CD14-positive monocyte (primary cell): ENCODE measurements around the gene MYOZ3. TPM values are rescaled to one million over a fixed set of nuclear protein-coding genes. Genes with fewer than 3 reads are reported as not detected.

ENCODE experiments used
- DNase-seq, 3 donors: peaks; one replicate each; pipeline ENCODE4 v3.0.0-alpha.2; 2011 to 2022
- H2AFZ ChIP-seq: 2 replicates; pipeline ENCODE4 v1.6.0; 2012; ENCODE audit warnings: mild to moderate bottlenecking, low read depth, low read length, inconsistent platforms; ENCODE audit not compliant: insufficient read depth, poor library complexity, severe bottlenecking
- H3K27ac ChIP-seq, 2 donors: 1 replicate in 1 of 2; 2 replicates in 1 of 2; pipeline ENCODE4 v1.5.1; 2012 to 2013; ENCODE audit warnings: low read length in 2 of 2, control low read depth in 1 of 2, inconsistent platforms in 1 of 2, low read depth in 1 of 2, mild to moderate bottlenecking in 1 of 2
- H3K27me3 ChIP-seq, 2 donors: one replicate each; pipeline versions ENCODE4 v1.6.0 to v1.6.1; 2011 to 2013; ENCODE audit warnings: low read length in 2 of 2; ENCODE audit not compliant: control insufficient read depth in 2 of 2, insufficient read depth in 2 of 2
- H3K36me3 ChIP-seq, 2 donors: replicated peaks in 1 of 2; 1 replicate in 1 of 2; 2 replicates in 1 of 2; pipeline versions ENCODE4 v1.5.1 to v1.6.1; 2012 to 2013; ENCODE audit warnings: low read length in 2 of 2, control low read depth in 1 of 2, inconsistent platforms in 1 of 2, mild to moderate bottlenecking in 1 of 2; ENCODE audit not compliant: insufficient read depth in 2 of 2, control insufficient read depth in 1 of 2
- H3K4me1 ChIP-seq, 2 donors: 1 replicate in 1 of 2; 2 replicates in 1 of 2; pipeline versions ENCODE4 v1.5.1 to v1.6.1; 2012 to 2013; ENCODE audit warnings: low read length in 2 of 2, control low read depth in 1 of 2, inconsistent platforms in 1 of 2, mild to moderate bottlenecking in 1 of 2, moderate library complexity in 1 of 2; ENCODE audit not compliant: insufficient read depth in 2 of 2, control insufficient read depth in 1 of 2
- H3K4me2 ChIP-seq: replicated peaks from 2 replicates; pipeline ENCODE3; 2012; ENCODE audit warnings: low read length, moderate library complexity, mild to moderate bottlenecking; ENCODE audit not compliant: poor library complexity, severe bottlenecking; ENCODE audit errors: extremely low read depth
- H3K4me3 ChIP-seq, 3 experiments: fragments of 200-600 bp in 1 of 3; sonication (generic) in 1 of 3; replicated peaks in 1 of 3; 1 replicate in 2 of 3; 2 replicates in 1 of 3; pipeline ENCODE4 v1.5.1; 2011 to 2013; ENCODE audit warnings: low read length in 3 of 3, mild to moderate bottlenecking in 3 of 3, control low read depth in 2 of 3, low read depth in 2 of 3, inconsistent platforms in 1 of 3, moderate library complexity in 1 of 3
- H3K79me2 ChIP-seq: 2 replicates; pipeline ENCODE4 v1.6.0; 2012; ENCODE audit warnings: mild to moderate bottlenecking, control low read depth, inconsistent platforms, low read length, moderate library complexity; ENCODE audit not compliant: insufficient read depth
- H3K9ac ChIP-seq: 2 replicates; pipeline ENCODE4 v1.6.0; 2017; ENCODE audit warnings: low read length, mild to moderate bottlenecking; ENCODE audit not compliant: insufficient read depth, poor library complexity, severe bottlenecking
- H3K9me3 ChIP-seq, 2 donors: replicated peaks in 1 of 2; 1 replicate in 1 of 2; 2 replicates in 1 of 2; pipeline versions ENCODE4 v1.5.1 to v1.6.1; 2012 to 2013; ENCODE audit warnings: low read length in 2 of 2, control low read depth in 1 of 2; ENCODE audit not compliant: control insufficient read depth in 1 of 2, insufficient read depth in 1 of 2
- H4K20me1 ChIP-seq: 2 replicates; pipeline ENCODE4 v1.6.0; 2012; ENCODE audit warnings: mild to moderate bottlenecking, low read length, control low read depth, moderate library complexity; ENCODE audit not compliant: insufficient read depth
- H3K27ac Mint-ChIP-seq, 7 donors: one replicate each; pipeline ENCODE4 v1.8.0; 2020; ENCODE audit warnings: mild to moderate bottlenecking in 7 of 7, mixed read lengths in 7 of 7, moderate library complexity in 6 of 7, inconsistent platforms in 2 of 7
- H3K27me3 Mint-ChIP-seq, 3 donors: one replicate each; pipeline ENCODE4 v1.8.0; 2021 to 2022; ENCODE audit warnings: low read depth in 3 of 3, mild to moderate bottlenecking in 3 of 3, mixed read lengths in 3 of 3, moderate library complexity in 3 of 3, inconsistent platforms in 1 of 3
- H3K36me3 Mint-ChIP-seq, 2 donors: one replicate each; pipeline ENCODE4 v1.8.0; 2020; ENCODE audit warnings: mixed read lengths in 2 of 2, inconsistent platforms in 1 of 2, mild to moderate bottlenecking in 1 of 2
- H3K4me1 Mint-ChIP-seq: one replicate; pipeline ENCODE4 v1.8.0; 2020; ENCODE audit warnings: mild to moderate bottlenecking, mixed read lengths
- H3K4me3 Mint-ChIP-seq, 2 donors: one replicate each; pipeline ENCODE4 v1.8.0; 2020; ENCODE audit warnings: mild to moderate bottlenecking in 2 of 2, mixed read lengths in 2 of 2, moderate library complexity in 1 of 2
- H3K9me3 Mint-ChIP-seq, 7 donors: one replicate each; pipeline ENCODE4 v1.8.0; 2020 to 2022; ENCODE audit warnings: mixed read lengths in 7 of 7, mild to moderate bottlenecking in 6 of 7, moderate library complexity in 6 of 7, inconsistent platforms in 2 of 7
- WGBS: methylation state at CpG from one replicate; pipeline ENCODE4 v1.1.5; 2013; ENCODE audit warnings: missing lambda C conversion rate; ENCODE audit not compliant: insufficient coverage; 5-methylcytosine and 5-hydroxymethylcytosine counted together
- intact Hi-C, 2 donors: fragments of 100-400 bp; cut with micrococcal nuclease; formaldehyde crosslinking; loops; one replicate each; pipeline versions ENCODE4 v1.15.0 to v1.15.1; 2023
- polyA plus RNA-seq, 3 donors: library from polyadenylated mRNA; depleted of rRNA in 1 of 3; unstranded in 2 of 3; stranded (reverse) in 1 of 3; fragments of 300-500 nt in 2 of 3; fragments of >200 nt in 1 of 3; fragmentation: Illumina TruSeq in 2 of 3; gene quantifications; 1 replicate in 2 of 3; 2 replicates in 1 of 3; pipeline ENCODE4 v1.2.3, GENCODE V29; 2012 to 2021
- TF ChIP-seq, protein P1 (sequence below): fragments of 200-600 bp; IDR thresholded peaks from one replicate; pipeline ENCODE4 v1.8.0; 2022; ENCODE audit warnings: antibody characterized with exemption, mild to moderate bottlenecking

Gene MYOZ3
- polyA plus RNA-seq, 3 donors: not detected

DNA sequence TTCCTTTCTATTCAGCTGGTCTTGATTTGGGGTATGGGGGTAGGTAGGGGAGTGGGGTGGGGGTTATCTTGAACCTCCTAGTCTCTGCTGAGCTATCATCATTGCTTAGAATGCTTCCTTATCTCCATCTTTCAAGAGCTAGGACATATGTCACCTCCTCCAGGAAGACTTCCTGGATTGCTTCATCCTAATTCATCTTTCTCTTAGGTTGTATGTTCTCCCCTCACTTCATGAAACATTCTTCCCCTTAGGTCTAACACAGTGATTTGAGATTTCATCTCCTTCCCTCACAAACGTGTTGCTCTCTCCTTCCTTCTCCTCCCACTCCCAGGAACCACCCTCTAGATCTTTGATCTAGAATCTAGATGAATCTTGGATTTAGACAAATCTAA lies 23.0 kb upstream of the MYOZ3 start:
- Mint-ChIP-seq H3K9me3 (no peaks in the 10 kb centered on the region), H3K4me3 (no peak overlapping the region), H3K27me3 (peaks cover 2 to 13% (median 10%) of the 10 kb centered on the region in 3 donors), H3K36me3 (no peaks in the 10 kb centered on the region), H3K27ac (no peak overlapping the region), H3K4me1 (peaks cover 26% of the 10 kb centered on the region)
- no peak overlapping the region for H3K4me2 ChIP-seq
- H3K36me3 ChIP-seq: no peaks in the 10 kb centered on the region
- no peak overlapping the region for H2AFZ ChIP-seq
- H3K9ac ChIP-seq: no peak overlapping the region
- TF ChIP-seq, protein P1, sequence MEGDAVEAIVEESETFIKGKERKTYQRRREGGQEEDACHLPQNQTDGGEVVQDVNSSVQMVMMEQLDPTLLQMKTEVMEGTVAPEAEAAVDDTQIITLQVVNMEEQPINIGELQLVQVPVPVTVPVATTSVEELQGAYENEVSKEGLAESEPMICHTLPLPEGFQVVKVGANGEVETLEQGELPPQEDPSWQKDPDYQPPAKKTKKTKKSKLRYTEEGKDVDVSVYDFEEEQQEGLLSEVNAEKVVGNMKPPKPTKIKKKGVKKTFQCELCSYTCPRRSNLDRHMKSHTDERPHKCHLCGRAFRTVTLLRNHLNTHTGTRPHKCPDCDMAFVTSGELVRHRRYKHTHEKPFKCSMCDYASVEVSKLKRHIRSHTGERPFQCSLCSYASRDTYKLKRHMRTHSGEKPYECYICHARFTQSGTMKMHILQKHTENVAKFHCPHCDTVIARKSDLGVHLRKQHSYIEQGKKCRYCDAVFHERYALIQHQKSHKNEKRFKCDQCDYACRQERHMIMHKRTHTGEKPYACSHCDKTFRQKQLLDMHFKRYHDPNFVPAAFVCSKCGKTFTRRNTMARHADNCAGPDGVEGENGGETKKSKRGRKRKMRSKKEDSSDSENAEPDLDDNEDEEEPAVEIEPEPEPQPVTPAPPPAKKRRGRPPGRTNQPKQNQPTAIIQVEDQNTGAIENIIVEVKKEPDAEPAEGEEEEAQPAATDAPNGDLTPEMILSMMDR: no peak
- H3K4me3 ChIP-seq: no peak overlapping the region
- no peaks in the 10 kb centered on the region for H3K27me3 ChIP-seq
- H4K20me1 ChIP-seq: no peaks in the 10 kb centered on the region
- H3K27ac ChIP-seq: no peak overlapping the region
- intact Hi-C loops: no loop called here
- no peaks in the 10 kb centered on the region for H3K79me2 ChIP-seq
- no peaks in the 10 kb centered on the region for H3K9me3 ChIP-seq
- DNase-seq: no peak
- WGBS: no CpG with 5 or more reads among the region's 1 CpG
- H3K4me1 ChIP-seq: peaks cover 10 to 13% of the 10 kb centered on the region in 2 donors

DNA sequence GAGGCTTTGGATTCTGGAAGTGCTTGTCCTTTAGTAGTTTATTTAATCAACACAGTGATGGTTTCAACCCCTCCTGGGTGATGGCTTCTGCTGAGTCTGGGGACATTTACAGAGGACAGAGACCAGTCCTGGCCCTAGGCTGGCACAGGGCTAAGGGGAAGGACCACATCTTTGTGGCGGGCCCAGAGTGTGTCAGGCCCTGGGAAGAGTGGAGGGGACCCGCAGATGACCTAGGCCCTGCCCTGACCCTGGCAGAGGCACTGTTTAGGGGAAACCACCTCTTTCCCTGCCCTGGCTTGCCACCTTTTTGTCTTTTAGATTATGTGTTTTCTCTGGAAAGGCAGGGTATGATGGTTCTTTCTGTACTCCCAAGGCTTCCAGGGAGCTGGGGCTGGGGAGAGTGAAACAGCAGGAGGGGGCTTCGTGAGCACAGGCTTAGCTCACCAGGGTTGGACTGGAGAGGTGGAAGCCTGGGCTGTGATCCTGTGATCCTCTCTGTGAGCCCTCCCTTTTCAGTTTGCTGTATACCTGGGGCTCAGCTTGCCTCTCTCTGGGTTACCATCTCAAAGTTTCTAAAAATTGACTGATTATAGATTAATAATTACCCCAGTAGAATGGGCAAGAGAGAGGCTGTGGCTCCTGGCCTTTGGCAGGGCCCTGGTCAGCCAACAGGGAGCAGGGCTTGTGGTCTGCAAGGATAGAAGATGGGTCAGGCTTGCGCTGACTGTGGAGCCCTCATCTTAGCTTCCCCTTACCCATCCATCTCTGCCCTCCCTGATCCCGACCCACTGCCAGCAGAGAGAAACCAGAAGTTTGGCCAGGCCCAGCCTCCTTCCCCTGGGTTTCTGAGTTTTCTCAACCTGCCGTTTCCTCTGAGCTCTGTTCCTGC lies 22.3 kb upstream of the MYOZ3 start:
- peaks cover 2 to 12% (median 10%) of the 10 kb centered on the region in 3 donors for H3K27me3 Mint-ChIP-seq
- Histone ChIP-seq H3K9ac (no peak overlapping the region), H3K36me3 (no peaks in the 10 kb centered on the region), H3K4me3 (no peak overlapping the region), H3K27ac (no peak overlapping the region), H3K9me3 (no peaks in the 10 kb centered on the region), H3K4me1 (peaks cover 10 to 13% of the 10 kb centered on the region in 2 donors), H3K27me3 (no peaks in the 10 kb centered on the region), H2AFZ (no peak overlapping the region), H3K79me2 (no peaks in the 10 kb centered on the region), H4K20me1 (no peaks in the 10 kb centered on the region), H3K4me2 (no peak overlapping the region)
- H3K4me3 Mint-ChIP-seq: no peak overlapping the region
- no peaks in the 10 kb centered on the region for H3K9me3 Mint-ChIP-seq
- H3K36me3 Mint-ChIP-seq: no peaks in the 10 kb centered on the region
- intact Hi-C loops: no loop called here
- peaks cover 26% of the 10 kb centered on the region for H3K4me1 Mint-ChIP-seq
- TF ChIP-seq, protein P1: no peak
- WGBS: 72% methylated on average over 4 of the region's 6 CpGs
- DNase-seq: no peak
- H3K27ac Mint-ChIP-seq: peak overlapping the region in 2 of 7 donors; percentile 22 to 67
